IPS DF 4.7 (cell line): ENCODE data around the gene MGAT3.
"Not testable (repeated sequence)": the region's sequence is repeated elsewhere in the genome, so short reads cannot be mapped to it uniquely, and the experiment has no call there.

ENCODE experiments used
- DNase-seq: peaks from one replicate; pipeline ENCODE4 v3.0.0-alpha.2; 2013; ENCODE audit warnings: low spot score; ENCODE audit errors: extremely low read depth

The MGAT3 gene

DNA sequence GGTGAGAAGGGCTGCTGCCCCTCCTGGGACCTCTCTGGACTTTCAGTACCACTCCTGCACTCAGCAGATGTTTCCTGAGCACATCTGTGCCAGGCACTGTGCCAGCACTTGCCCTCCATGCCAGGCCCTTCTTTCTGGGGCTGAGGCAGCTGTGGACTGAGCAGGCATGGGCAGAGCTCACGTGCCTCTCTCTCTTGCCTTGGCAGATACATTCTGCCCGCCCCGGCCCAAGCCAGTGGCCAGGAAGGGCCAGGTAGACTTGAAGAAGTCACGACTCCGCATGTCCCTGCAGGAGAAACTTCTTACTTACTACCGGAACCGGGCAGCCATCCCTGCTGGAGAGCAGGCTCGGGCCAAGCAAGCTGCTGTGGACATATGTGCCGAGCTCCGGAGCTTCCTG is 55.2 kb downstream of the MGAT3 start:
- no peak for DNase-seq

DNA sequence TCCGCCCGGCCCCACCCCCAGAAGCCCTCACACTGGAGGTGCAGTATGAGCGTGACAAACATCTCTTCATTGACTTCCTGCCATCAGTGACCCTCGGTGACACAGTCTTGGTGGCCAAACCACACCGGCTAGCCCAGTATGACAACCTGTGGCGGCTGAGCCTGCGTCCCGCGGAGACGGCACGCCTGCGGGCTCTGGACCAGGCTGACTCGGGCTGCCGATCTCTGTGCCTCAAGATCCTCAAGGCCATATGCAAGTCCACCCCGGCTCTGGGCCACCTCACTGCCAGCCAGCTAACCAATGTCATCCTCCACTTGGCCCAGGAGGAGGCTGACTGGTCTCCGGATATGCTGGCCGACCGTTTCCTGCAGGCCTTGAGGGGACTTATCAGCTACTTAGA is 57.0 kb downstream of the MGAT3 start:
- DNase-seq = no peak

DNA sequence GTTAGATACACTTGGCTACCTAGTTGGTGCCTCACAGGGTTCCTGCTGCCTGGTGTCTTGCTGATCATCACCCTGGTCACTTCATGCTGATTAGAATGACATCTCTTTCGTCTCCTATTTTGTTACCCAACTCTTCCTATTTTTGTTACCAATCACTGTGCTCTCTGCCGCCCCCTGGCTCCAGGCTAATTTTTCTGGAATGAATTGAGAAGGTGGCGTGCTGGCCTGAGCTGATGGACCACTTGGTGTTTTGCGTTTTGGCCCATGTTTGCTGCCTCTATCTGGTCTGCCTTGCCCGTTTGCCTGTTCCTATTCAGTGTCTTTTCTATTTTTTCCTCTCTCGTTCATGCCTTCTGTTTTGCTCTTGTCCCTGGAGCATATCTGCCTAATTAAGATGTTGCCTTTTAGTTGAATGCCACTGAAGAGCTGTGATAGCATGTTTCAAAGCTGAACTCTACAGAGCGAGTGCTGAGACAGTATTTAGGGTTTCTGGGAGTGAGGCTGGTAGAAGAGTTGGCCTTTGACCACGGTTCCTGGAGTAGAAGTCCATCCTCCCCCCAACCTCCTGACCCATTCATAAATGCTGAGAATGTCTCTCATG is 57.7 kb downstream of the MGAT3 start:
- DNase-seq = no peak

DNA sequence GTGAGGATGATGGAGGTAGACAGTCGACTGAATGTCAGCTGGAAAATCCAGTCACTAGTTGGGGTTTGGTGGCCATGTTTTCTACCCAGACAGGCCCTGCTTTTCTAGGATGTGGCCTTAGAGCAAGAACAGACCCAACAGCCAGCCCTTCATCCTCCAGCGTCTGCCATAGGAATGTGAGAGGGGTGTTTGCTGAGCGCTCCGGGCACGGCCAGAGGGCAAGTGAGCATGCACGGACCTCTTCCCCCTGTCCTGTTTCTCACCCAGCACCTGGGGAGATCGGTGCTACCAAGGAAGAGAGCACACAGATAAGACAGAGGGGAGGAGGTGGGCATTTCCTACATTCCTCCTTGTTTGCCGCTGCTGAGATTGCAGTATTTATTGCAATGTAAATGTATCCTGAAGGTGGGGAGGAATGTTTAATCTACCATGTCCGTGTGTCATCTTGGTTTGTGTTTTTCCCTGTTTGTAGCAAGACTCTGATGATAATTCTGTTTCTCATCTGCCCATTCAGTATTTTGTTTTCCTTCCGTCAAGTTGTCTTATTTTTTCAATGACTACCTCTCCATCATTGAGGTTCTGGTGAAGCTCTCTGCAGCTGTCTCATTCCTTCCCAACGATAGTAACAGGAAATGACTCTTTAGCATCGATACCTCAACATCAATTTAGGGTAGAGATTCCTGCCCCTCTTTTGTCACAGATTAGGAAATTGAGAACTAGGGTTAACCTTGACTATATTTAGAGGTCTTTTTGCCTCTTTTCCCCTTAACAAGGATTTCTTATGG is 58.6 kb downstream of the MGAT3 start:
- no peak for DNase-seq

DNA sequence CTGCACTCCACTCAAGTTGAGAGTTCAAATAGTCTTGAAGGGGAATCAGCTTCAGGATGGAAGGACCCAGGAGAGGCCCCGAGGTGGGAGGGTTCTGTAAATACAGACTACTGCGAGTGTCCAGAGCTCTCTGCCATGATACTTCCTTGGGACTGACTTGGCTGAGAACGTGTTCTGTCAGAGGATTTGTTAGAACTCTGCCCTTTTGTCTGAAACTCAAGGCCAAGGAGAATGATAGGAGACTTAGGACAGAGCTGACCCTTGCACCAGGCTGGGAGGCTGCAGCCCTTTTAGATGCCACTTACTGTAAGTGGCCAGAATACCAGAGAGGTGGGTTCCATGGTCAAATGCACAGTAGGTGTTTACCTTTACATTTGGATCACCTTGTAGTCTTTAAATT is 60.7 kb downstream of the MGAT3 start:
- no peak for DNase-seq

DNA sequence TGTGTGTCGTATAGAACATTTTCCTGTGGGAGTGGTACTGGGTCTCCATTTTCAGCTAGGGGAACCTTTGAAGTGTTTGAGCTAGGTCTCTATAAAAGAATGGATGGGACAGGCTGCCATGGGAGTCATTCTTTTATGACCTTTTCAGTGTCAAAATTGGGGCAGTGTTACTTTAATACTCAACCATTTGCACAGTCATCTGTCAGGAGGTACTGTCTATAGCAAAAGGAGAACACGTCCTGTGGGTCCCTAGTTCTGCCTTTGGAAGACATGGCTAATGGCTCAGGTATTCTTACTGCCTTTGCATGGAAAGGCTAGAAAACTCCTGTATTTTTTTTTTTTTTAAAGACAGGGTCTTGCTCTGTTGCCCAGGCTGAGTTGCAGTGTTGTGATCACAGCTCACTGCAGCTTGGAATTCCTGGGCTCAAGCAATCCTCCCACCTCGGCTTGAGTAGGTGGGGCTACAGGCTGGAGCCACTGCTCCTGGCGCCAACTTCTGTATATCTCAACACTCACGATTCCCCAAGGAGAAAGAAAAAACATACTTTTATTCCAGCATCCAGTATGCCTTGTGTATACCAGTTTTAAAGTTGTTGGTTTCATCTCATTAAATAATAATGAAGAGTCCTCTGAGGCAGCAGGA is 61.5 kb downstream of the MGAT3 start:
- no peak for DNase-seq

DNA sequence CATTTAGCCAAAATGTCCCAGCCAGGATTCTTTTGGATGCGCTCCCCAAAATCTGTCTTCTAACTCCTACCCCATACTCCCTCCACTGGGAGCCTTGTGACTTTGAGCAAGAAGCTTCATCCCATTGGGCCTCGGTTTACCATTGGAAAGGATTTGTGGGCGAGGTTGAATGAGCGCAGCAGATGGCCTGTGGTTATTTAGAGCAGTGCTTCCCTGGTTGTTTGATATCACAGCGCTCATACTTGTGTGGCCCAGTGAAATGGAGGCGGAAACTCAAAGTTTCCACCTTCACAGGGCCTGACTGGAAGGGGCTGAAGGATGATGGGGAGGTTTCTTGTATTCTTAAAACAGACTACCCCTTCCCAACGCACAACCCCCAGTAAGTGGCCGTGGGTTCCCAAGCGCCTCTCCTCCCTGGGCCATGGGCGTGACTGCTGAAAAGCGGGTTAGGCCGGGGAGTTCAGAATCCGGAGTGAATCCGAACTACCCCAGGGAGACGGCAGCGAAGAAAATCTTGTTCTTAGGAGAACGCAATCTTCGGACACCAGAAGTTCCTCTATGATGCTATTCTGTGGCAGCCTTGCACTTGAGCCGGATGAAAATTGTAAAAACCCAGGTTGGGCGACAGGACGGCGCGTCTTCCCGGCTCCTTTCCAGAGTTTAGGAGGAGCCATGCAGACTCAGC is 62.3 kb downstream of the MGAT3 start:
- DNase-seq = no peak

DNA sequence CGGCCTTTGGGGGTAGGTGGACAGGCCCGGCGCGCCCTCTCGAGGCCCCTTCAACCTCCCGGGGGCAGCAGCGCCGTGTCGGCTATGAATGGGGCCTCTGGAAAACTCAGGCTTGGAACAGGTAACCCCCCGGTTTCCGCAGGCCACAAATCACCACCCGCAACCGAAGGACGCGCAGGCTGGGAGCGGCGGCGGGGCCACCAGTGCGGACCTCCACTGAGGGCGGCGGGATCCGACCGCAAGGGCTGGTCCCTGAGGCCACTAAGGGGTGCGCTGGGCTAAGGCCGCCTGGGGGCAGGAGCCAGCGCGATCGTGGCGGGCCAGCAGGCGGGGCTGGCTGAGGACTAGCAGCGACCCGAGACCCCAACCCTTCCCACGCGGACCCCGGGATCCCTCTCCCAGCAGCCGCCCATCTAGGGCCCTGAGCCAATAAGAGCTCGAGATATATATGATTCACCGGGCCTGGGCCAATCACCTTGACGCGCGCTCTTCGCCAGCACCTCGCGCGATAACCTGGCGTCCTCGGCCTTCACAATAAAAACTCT is 62.9 kb downstream of the MGAT3 start:
- no peak for DNase-seq

DNA sequence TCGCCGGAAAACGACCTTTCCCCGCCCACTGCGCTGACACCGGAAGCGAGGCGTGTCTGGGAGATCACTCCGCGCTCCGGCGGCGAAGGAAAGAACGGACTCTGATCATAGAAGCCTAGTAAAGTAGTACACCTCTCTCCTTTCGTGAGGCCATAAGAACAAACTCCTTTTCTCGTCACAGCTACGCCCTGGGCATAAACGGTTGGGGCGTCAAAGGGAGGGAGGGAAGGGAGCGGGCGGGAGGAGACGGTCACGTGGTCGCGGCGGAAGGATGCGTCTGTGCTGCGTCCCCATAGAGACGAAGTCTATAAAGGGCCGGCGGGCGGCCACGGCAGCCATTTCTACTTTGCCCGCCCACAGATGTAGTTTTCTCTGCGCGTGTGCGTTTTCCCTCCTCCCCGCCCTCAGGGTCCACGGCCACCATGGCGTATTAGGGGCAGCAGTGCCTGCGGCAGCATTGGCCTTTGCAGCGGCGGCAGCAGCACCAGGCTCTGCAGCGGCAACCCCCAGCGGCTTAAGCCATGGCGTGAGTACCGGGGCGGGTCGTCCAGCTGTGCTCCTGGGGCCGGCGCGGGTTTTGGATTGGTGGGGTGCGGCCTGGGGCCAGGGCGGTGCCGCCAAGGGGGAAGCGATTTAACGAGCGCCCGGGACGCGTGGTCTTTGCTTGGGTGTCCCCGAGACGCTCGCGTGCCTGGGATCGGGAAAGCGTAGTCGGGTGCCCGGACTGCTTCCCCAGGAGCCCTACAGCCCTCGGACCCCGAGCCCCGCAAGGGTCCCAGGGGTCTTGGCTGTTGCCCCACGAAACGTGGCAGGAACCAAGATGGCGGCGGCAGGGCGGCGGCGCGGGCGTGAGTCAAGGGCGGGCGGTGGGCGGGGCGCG is 63.7 kb downstream of the MGAT3 start, which contains the start of gene ATF4:
ATF4 (plus strand) TSS at position 337 of the 880 bp plus-strand sequence. CDS start 884 bp downstream, outside the sequence.
- no peak for DNase-seq

DNA sequence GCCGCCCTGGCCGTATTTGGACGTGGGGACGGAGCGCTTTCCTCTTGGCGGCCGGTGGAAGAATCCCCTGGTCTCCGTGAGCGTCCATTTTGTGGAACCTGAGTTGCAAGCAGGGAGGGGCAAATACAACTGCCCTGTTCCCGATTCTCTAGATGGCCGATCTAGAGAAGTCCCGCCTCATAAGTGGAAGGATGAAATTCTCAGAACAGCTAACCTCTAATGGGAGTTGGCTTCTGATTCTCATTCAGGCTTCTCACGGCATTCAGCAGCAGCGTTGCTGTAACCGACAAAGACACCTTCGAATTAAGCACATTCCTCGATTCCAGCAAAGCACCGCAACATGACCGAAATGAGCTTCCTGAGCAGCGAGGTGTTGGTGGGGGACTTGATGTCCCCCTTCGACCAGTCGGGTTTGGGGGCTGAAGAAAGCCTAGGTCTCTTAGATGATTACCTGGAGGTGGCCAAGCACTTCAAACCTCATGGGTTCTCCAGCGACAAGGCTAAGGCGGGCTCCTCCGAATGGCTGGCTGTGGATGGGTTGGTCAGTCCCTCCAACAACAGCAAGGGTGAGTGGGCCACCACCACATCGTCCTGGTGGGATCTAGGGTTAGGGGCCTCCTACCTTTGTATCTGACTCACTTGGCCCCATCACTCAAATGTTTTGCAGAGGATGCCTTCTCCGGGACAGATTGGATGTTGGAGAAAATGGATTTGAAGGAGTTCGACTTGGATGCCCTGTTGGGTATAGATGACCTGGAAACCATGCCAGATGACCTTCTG is 64.5 kb downstream of the MGAT3 start:
- not testable (repeated sequence) for DNase-seq

DNA sequence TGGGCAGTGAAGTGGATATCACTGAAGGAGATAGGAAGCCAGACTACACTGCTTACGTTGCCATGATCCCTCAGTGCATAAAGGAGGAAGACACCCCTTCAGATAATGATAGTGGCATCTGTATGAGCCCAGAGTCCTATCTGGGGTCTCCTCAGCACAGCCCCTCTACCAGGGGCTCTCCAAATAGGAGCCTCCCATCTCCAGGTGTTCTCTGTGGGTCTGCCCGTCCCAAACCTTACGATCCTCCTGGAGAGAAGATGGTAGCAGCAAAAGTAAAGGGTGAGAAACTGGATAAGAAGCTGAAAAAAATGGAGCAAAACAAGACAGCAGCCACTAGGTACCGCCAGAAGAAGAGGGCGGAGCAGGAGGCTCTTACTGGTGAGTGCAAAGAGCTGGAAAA is 65.3 kb downstream of the MGAT3 start:
- DNase-seq = not testable (repeated sequence)

DNA sequence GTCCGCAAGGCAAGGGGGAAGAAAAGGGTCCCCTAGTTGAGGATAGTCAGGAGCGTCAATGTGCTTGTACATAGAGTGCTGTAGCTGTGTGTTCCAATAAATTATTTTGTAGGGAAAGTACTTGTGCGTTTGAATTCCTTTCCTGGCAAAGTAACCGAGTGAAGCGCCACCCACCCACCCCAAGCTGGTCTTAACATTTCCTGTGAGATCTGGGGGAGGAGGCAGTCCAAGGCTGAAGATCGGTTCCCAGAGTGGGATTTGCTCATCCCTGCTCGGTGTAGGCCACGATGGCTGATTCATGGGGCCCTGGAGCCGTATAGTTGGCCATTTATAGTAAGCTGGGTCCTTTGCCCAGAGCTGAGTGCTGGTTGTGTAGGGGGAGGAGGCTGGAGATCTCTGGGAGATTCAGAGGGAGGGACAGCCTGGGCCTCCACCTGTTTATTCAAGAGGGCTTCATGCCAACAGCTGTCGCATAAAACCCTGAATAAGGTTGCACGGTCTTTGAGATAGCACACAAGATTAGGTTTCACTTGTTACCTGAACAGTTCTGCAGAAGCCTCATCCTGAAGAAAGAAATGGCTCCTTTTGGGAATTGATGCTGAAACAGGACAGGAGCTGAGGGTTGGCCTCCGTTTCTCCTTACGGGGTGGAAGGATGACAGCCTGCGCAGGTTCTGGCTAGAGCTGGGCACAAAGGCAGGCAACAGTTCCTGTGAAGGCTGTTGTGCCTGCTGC is 65.9 kb downstream of the MGAT3 start:
- DNase-seq = no peak

DNA sequence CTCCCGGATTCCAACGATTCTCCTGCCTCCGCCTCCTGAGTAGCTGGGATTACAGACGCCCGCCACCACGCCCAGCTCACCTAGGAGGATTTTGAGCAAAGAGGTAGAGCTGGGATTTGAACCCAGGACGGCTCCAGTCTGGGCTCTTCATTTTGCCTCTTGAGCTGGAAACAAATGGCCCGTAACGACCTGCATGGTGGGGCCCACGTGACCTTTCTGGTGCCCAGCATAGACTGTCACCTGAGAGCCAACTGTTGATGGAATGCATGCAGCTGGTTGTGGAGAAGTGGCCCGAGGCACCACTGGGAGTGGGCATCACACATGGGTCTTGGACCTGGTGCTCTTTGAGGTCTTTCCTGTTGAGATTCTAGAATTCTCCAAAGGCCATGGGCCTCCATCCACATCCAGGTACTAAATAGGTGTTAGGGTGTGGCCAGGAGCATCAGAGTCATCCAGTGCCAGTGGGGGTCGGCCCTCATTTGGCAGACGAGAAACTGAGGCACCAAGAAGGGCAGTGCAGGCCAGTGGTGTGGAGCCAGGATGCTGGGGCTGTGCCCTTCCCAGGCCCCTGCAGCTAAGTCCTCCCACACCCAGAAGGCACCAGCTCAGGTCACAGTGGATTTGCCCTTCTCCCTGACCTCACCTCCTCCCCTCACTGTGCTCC is 67.4 kb downstream of the MGAT3 start:
- no peak for DNase-seq

DNA sequence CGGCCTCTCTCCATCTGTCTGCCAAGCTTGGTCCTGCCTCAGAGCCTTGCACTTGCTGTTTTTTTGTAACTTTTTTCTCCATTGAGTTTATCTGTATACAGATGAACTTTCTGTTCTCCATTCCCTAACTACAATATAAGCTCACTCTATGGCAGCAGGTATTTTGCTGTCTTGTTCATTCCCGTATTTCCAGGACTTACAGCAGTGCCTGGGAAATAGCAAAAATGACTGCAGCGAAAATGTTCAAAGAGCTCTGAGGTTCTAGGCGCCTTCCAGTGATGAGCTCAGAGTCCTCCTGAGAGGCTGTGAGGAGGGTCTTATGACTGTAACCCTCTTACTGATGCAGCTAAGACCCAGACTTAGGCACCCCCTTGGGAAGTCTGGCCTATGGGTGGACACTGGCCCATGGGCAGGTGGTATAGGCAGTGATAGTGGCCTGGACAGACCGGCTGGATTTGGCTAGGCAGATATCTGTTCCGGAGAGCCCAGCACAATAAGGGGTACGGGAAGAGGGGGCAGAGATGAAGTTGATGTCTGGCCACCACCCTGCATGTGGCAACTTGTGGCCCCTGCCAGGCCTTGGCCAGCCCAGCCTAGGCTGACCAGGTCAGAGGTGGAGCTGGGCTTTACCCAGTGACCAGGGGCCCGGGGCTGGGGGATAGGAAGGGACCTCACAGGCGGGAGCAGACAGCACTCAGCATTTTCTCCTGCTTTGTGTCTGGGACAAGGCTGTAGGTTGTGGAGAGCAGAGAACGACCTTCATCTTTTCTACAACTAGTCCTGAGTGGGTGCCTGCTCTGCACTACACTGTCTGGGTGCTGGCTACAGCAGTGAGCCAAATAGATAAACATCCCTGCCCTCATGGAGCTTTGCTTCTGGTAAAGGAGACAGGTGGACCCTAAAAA is 68.2 kb downstream of the MGAT3 start:
- no peak for DNase-seq

DNA sequence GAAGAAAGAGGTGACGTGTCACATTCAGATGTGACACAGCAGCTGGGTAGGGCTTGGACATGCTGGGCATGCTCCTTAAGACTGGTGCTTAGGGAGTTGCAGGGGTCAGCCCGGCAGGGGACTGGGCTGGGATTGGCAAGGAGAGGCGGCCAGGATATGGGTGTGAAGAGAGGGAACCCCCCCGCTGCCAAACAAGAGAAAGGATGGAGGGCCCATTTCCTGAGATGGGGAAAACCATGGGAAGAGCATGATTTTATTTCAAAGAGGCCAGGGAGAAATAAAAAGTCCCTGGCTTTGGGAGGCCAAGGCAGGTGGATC is 68.8 kb downstream of the MGAT3 start:
- DNase-seq = no peak

DNA sequence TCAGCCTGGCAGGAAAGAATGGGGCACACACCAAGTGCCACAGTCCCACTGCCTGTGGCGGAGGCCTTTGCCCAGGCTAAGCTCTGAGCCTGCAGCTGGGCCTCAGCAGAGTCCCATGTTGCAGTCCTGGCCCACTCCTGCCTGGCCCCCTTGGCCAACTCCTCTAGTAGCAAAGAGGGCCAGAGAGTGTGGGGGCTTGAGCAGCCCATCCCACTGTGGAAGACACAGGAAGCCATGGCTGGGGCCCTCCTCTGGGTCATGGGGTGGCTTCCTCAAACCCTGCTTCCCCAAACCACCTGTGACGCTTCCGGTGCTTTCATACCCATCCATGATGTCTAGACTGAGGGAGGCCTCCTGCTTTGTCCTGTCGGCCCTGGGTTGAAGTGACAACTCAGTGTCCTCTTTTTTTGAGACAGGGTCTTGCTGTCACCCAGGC is 69.9 kb downstream of the MGAT3 start:
- no peak for DNase-seq

DNA sequence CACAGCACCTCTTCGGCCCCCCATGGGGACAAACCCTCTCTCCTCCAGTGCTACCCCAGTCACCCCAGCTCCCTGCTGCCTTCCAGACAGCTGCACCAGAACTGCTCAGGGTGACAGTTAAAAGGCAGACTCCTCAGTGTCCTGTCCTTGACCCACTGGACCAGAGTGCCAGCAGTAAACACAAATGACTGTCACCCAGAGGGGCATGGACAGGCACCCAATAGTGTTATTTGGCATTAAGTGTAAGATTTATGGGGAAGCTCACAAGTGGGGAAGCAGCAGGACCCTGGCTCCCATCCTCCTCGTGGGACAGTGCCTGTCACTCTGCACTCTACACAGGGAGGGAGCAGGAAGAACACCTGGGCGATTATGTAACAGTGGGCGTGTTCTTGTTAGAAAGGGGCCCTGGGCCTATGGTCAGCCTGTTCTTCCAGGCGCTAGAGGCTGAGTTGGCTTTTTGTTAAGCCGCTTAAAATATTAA is 70.7 kb downstream of the MGAT3 start:
- no peak for DNase-seq
